GM12874 (cell line): ENCODE data around the gene RABEP1.

Experiments
- CTCF ChIP-seq: IDR thresholded peaks from 2 replicates; pipeline ENCODE4 v1.5.1; 2011; ENCODE audit warnings: low read depth, mild to moderate bottlenecking, control low read depth, low read length, moderate library complexity; ENCODE audit not compliant: insufficient read depth

Gene RABEP1

GRCh38 chr17:5419356-5419958, 137.4 kb downstream of the RABEP1 start, which contains the start of gene NUP88:
Gene NUP88 (minus strand): TSS chr17:5419662. CDS start chr17:5419650, 12 bp downstream.
- TF ChIP-seq CTCF: no peak

- TF ChIP-seq CTCF: no peak
Observed at GRCh38 chr17:5419959-5420653, 138.0 kb downstream of the RABEP1 start, which contains the start of gene RPAIN. Gene RPAIN (plus strand): TSS chr17:5420182. CDS start chr17:5420211, 29 bp downstream.

- TF ChIP-seq CTCF: no peak
Observed at GRCh38 chr17:5422505-5422904, 140.4 kb downstream of the RABEP1 start.

- TF ChIP-seq CTCF: no peak
Observed at GRCh38 chr17:5424909-5425308, 142.8 kb downstream of the RABEP1 start.

GRCh38 chr17:5425826-5426225, 143.7 kb downstream of the RABEP1 start:
- no peak for TF ChIP-seq CTCF

GRCh38 chr17:5429191-5429887, 147.3 kb downstream of the RABEP1 start:
- TF ChIP-seq CTCF: no peak

- TF ChIP-seq CTCF: no peak
Observed at GRCh38 chr17:5430413-5430999, 148.4 kb downstream of the RABEP1 start.
